DMS53 (cell line): Measurements from ENCODE around the gene ZFYVE28.
A peak's percentile ranks its signal among the peaks of the same experiment; 100 is the strongest.
"Not testable (repeated sequence)": the region's sequence is repeated elsewhere in the genome, so short reads cannot be mapped to it uniquely, and the experiment has no call there.

Source experiments
- DNase-seq: peaks from one replicate; lab custom pipeline; 2025; lab: John Stamatoyannopoulos, UW

Gene ZFYVE28

DNA sequence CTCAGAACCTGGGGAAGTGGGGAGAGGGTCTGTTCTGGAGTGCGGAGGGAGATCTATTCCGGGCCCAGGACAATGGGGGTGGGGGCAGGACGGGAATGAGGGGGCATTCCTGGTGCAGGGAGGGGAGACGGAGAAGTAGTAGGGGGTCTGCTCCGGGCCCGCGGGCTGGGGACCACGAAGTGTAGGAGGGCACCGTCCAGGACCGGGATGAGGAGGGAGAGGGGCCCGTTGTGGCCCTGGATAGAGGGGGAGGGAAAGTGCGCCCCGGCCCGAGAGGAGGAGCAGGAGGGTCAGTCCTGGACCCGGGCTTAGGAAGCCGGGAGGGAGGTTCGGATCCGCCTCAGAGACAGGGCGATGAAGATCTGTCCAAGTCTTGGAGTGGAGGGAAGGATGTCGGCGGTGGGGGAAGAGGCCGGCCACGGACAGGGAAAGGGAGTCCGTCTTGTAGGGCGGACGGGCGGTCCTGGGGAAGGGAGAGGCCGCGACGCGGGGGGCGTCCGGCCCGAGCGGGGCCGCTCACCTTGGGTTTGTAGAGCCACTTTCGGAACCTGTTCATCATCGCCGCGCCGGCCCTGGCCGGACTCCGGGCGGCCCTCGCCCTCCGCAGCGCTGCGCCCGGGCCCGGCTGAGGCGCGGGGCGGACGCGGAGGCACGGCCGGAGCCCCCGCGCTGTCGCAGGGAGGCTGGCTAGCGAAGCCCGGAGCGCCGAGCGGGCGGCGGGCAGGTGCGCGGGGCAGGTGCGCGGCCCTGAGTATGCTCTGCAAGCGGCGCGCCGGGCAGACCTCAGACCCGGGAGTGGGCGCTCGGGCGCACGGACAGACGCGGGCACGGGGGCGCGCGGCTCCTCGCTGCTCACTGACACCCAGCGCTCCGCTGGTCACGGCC lies at the start of gene ZFYVE28:
ZFYVE28 (minus strand) TSS at position 881 of the 885 bp plus-strand sequence; CDS start at position 559, 322 bp downstream.
- DNase-seq, result peak; percentile 82

DNA sequence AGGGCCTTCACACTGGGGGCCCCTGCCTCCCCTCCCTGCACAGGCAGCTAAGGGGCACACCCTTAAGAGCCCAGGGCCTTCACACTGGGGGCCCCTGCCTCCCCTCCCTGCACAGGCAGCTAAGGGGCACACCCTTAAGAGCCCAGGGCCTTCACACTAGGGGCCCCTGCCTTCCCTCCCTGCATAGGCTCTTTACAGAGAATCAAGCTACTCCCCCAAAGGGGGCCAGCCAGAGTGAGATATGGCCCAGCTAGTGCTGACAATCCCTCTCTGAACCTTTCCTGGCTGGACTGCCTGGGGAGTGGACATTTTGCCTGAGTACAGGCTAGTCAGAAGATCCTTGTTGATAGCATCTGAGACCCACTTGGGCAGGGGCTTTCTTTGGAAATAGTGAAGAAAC lies 47.1 kb upstream of the ZFYVE28 start:
- DNase-seq, result not testable (repeated sequence)

DNA sequence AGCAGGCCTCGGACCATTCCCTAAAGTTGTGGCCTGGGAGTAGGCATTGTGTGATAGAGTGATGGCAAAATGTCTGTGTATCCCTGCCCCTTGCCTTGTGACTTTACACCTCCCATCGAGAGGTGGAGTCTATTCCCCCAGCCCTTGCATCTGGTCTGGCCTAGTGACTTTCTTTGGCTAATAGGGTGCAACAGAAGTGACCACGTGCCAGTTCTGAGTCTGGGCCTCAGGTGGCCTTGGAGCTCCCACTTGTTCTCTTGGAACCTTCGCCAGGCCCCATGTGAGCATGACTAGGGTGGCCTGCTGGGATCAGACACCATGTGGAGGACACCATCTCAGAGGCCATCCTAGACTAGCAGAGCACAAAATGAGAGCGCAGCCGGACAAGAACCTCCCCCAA lies 46.6 kb upstream of the ZFYVE28 start:
- DNase-seq, result no peak

DNA sequence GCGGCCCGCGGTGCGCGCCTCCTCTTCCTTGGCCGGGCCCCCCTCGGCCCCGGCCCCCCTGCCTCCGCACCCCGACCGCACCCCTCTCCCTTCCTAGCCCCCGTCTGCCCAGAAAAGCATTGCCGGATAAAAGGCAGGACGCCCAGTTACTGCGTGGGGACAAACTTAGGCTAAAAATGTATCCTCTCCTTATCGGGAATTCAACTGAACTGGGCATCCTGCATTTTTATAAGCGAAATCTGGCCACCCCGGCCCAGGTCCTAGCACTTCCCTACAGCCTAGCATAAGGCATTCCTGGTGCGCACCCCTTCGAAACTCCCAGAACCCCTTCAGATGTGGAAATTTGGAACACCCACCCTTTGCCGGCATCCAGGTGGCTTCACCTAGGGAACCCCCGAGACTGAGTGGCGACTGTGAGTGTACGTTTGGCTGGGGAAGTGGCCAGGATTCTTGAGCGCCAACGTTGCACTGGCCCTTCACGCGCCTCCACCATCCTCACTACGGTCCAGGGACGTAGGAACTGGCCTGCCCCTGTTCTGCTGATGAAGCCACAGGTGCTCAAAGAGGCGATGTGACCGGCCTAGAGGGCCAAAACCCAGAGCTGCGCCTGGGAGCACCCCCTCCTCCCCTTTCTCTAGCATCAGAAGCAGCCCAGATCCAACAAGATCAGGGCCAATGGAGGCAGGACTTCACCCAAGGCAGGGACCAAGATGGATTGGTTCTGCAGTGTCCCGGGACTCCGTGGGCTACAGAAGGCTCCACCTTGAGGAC lies 44.7 kb upstream of the ZFYVE28 start:
- peak; percentile 61 for DNase-seq

DNA sequence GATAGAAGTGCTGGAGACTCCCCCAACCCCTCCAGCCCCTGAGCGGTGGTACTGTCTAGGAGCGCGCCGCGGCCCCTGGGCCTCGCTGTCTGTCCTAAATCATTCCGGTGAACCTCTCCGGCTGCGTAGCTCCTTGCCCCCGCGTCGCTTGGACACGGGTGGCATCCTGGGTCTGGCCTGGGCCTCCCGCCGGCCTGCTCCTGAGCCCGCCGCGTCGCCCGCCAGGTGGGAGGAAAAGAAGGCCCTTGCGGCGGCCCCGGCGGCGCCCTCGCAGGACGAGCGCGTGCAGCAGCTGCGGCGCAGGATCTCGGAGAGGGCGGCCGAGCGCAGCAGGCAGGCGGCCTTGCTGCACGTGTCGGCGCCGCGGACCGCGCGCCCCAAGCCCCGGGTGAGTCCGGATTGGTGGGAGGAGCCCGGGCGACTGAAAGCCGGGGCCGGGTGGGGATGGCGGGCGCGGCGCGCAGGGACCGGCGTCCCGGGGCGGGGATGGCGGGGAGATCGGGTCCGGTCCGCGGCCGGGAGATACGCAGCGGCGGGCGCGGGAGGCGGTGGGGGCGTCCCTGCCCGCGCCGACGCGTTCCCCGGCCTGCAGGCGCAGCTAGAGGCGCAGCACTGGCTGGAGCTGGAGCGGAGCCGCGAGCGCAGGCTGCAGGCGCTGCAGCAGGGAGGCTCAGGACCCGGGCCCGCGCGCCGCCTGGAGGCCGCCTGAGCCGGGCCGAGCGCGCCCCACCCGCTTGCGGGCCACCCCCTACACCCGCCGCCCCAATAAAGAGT lies 44.0 kb upstream of the ZFYVE28 start:
- DNase-seq, result peak; percentile 93

DNA sequence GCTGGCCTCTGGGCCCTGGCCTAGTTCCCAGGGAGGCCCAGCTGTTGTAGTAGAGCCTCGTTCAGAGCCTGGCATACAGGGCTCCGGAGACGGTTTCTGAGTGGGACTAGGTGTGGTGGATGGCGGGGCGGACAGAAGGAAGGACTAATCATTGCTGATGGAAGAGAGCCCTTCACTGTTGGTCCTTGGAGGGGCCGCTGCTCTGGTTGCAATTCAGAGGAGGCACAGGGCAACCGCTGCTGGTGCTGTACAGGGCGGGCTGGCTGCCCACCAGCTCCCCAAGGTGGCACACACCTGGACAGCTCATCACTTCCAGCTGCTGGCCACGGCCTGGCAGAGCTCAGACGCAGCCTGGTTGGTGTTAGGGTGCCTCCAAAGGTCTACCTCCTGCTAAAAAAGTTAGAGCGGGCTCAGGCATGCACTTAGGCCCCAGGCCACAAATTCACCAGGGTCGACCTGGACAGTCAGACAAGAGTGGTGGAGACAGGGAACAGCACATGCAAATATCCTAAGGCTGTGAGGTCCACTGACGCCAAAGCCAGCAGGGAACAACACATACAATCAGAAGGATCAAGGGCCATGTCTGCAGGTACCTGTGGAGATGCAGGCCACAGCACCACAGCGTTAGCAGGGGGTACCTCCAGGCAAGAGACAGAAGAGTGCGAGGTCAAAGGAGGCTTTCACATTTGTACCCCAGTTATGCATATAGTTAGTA lies 43.0 kb upstream of the ZFYVE28 start:
- DNase-seq, result no peak

DNA sequence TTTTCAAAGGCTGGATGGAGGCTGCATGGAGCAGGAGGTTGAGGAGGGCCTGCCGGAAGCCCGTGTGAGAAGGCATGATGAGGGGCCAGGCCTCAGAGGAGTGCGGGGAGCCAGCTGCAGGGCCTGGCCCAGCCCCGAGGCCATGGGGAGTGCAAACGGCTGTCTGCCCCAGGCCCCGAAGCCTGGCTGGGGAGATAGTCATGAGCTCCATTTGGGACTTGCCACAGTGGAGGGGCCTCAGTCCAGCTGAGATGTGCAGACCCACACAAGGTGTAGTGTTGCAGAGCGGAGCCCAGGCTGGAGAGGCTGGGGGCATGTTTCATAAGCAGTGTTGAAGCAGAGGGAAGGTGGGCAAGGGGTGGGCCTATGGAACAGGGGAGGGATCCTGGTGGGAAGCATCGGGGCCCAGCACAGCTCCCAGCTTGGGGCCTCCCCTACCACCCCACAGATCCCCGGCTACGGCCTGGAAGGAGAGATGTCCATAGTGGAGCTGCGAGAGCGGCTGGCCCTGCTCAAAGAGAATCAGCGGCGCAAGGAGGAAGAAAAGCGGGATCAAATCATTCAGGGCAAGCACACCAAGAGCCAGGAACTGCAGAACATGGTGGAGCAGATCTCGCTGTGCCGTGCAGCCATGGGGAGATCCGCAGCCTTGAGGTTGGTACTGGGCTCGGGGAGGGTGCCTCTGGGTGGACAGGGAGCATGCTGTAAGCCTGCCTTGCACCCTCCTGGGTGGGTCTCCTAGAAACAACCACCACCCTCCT lies 41.3 kb upstream of the ZFYVE28 start:
- no peak for DNase-seq

DNA sequence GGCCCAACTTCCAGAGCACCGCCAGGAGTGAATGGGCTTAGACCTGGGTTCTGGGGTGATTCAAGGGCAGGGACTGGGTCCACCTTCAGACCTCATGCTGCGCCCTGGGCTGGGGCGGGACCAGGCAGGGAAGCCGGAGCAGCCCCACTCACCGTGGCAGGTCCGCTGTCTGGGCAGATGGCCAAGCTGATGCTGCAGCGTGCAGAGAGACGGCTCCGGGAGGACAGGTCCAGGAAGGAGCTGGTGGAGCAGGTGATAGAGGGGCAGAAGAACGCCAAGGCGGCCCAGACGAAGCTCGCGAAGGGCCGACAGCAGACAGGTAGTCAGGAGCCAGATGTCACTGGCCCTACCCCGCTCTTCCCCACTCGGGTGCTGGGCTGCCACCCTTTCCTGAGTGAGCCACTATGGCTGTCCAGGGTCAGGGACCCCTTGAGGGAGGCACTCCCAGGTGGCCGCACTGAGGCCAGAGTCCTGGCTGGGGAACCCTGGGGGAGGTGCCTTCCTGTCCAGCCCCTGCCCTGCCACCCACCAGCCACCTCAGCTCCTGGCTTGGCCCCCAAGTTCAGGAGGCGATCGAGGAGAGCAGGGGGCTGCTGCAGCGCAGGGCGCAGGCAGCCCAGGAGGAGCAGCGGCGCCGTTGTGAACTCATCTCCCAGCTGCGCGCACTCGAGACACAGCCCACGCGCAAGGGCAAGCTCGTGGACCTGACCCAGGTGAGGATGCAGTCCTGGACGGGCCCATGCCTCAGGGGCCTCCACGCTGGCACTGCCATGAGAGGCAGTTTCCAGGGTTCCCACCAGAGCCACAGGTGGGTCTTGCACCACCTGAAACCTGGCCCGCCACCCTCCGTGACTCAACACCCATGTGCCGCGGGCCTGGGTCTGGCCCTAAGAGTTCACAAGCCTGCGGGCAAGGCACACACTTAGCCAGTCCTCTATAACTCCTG lies 40.4 kb upstream of the ZFYVE28 start:
- peak; percentile 75 for DNase-seq

DNA sequence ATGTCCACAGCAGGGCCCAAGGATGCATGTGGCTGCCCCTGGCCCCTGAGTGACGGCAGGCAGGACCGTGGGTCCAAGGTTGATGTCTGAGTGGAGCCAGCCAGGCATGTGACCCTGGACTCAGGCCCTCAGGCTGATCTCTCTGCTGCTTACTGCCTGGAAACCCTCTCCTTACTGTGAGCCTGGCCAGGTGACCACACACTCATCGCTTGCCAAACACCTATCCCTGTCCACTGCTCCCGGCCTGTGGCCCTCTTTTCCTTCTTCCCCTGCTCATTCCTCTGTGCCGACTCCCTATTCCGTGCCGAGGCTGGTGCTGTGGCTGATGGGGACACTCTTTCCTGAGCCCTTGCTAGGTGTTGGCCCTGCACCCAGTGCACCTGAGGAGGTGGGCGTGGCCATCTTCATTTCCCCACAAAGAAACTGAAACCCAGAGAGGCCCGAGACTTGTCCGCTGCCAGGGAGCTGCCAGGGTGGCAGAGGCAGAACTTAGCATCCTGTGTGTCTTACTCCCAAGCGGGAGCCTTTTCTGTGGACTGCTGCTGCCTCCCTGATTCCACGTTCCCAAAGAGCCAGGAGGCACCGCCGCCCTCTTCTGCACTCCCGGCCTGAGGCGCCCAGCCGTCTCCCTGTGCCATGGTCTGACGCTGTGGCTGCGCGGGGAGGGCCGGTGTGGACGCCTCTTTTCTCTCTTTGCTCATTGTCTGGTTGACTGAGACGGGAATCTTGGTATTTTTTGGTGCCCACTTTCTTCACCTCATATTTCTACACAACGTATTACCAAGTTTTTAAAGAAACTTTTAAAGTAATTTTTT lies 39.2 kb upstream of the ZFYVE28 start:
- no peak for DNase-seq

DNA sequence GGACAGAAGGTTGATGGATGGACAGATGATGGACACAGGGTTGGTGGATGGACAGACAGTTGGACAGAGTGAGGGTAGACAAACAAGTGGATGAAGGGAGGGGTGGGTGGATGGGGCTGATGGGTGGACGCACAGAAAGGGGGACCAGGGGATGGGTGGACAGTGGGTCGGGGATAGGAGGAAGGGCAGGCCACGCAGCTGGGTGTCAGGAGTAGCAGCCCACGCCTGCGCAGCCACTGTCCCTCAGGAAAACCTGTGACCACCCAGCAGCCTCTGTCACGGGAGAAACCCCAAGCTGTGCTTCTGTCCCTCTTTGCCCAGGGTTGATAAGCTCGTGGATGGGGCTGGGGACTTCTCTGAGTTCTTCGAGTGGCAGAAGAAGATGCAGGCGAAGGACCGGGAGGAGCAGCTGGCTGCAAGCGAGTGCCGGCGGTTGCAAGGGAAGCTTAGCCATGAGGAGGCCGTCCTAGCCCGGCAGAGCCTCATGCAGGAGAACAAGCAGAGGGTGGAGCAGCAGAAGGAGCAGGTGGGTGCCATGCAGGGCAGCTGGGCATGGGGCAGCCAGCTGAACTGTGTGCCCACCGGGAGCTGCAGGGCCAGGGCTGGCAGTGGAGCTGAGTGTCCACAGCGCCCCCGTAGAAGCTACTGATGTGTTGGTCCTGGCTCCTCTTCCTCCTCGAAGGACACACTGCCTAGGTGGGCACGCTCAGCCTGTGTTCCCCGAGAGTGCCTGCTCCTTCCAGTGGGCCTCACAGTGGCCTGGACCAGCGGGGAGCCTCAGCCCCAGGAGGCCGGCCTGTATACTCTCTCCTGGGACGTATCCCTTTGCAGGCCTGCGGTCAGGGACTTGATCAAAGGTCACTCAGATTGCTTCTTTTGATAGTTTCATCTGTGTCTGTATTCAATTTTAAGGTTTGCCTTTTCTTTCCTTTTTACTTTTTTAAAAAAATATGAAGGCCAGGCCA lies 33.7 kb upstream of the ZFYVE28 start:
- DNase-seq, result no peak

DNA sequence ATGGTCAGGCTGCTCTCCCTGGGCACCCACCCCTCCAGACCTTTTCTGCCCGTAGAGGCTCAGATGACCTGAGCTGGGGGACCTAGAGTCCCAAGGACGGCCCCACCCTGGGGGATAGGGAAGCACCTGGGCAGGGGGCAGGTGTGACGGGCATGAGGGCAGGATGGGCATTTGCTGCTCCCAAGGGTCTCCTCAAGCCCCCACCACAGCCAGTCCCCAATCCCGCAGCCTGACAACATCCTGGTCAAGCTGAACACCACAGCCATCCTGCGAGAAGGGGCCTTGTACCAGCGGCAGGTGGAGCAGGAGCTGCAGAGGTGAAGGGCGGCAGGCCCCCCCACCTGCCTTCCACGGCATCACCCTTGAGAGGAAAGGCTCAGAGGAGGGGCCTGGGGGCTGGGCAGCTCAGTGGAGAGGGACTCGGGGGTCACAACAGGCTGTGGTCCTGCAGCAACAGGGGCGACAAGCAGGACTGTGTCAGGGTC lies 32.6 kb upstream of the ZFYVE28 start:
- no peak for DNase-seq

DNA sequence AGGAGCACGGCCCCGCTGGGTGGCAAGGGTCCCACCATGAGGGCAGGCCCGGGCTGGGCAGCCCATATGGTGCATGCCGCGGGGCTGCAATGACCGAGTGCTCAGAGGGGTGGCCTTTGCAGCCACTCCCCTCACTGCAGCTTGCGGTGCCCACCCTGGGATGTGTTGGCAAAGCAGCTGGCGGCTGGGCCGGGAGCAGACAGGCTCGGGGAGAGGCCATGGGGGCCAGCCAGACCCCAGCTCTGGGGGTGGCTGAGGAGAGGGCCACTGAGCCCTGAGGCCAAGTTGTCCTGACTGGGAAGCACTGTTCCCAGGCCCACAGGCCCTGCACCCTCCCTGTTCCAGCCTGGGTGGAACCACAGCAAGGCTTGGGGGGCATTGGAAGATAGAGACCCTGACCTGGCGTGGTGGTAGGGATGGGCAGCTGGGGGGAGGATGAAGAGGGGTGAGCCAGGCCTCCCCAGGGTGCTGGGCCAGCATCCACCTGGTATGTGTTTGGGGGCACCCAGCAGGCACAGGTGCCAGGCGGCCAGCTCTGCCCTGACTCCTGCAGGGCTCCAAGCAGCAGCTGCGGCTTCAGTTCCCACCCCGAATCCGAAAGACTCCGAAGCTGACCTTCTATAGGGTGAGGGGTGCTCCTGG lies 32.1 kb upstream of the ZFYVE28 start:
- DNase-seq, result no peak

DNA sequence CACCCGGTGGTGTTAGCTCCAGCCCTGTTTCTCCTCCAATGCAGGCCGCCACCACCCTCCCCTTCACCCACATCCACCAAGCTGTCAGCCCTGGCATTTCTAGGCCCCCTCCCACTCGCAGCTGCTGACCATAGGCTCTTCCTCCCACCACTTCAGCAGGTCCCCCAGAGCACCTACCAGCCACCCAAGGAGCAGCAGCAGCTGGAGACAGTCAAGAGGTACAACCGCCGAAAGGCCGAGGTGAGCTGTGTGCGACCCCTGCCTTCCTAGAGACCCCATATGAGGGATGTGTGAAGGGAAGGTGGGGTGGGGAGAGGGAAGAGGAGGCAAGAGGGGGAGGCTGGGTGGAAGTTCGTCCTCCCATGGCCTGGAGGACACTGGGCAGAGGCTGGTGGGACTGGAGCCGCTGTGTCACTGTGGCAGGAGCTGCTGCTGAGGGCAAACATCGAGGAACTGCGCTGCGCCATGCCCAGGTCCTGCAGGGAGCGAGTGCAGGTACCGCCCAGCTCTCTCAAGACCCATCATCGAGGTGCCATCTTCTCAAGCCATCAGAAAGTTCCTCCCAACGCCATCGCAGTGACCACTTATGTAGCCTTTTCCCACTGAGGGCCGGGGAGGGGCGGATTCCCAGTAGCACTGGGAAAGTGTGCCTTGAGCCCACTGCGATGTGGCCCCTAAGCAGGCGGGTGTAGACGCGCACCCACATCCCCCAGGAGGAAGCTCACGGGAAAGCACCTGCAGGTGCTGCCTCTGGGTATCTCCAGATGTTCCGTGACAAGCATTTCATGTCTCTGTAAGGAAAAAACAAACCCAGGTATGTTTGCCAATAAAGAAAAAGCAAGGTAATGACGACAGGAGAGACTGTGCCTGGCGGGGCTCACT lies 31.3 kb upstream of the ZFYVE28 start:
- peak; percentile 61 for DNase-seq

DNA sequence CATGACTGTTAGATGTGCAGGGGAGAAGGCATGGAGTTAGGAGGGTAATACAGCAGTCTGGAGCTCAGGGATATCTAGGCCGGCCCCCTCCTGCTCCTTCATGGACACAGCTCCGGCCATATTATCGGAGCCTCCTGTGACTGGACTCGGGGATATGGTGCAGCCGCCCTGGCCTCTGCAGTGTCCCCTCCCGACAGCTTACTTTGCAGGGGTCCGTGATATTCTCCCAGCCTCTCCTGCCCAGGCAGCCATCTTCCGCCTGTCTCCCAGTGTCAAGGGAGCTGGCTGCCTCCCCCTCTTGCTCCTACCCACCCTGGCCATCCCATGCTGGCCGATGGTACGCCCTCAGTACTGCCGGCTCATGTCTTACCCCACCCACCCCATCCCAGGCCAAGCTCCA lies 30.6 kb upstream of the ZFYVE28 start:
- no peak for DNase-seq

DNA sequence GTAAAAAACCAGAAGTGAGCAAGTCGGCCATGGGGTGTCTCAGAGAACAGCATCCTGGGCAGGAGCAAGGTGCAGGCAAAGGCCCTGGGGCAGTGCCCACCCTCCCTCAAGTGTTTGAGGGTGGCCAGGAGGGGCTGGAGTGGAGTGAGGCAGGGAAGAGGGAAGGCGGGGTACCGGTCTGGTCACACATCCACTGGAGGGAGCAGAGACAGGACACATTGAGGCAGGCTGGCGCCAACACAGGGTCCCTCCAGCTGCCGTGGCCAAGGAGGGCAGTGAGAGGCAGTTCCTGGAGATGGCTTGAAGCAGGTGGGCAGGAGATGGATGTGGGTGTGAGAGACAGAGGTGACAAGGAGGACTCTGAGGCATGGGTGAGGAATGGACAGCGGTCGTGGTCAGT lies 30.1 kb upstream of the ZFYVE28 start:
- no peak for DNase-seq
